HEK293 (cell line): ENCODE measurements around the gene MEP1A.
"Not testable (repeated sequence)": the region's sequence is repeated elsewhere in the genome, so short reads cannot be mapped to it uniquely, and the experiment has no call there.

Experiments
- CTCF ChIA-PET: fragments of 350-600 bp; formaldehyde crosslinking; extraction: SDS; loops from one replicate; lab custom pipeline; 2021; ENCODE audit warnings: antibody characterized with exemption; lab: Yijun Ruan, JAX
- POLR2A ChIA-PET: fragments of 300-600 bp; formaldehyde crosslinking; extraction: SDS; loops from one replicate; lab custom pipeline; 2020; ENCODE audit warnings: antibody characterized with exemption, inconsistent platforms; lab: Yijun Ruan, JAX
- H3K27ac ChIP-seq: fragments of 200-500 bp; sonication (Bioruptor generic); 2 replicates; pipeline ENCODE4 v1.5.1; 2014; ENCODE audit warnings: low read depth, low read length, control low read depth, inconsistent platforms; ENCODE audit errors: extremely low read depth
- H3K36me3 ChIP-seq, 2 experiments: fragments of 200-500 bp in 1 of 2; sonication (Bioruptor generic) in 1 of 2; 1 replicate in 1 of 2; 2 replicates in 1 of 2; pipeline ENCODE4 v1.5.1; 2014 to 2017; ENCODE audit warnings: inconsistent platforms in 2 of 2, low read length in 2 of 2; ENCODE audit not compliant: control insufficient read depth in 2 of 2, insufficient read depth in 1 of 2
- H3K4me1 ChIP-seq: fragments of 200-500 bp; sonication (Bioruptor generic); 2 replicates; pipeline ENCODE4 v1.5.1; 2014; ENCODE audit warnings: mild to moderate bottlenecking, low read length, inconsistent platforms; ENCODE audit not compliant: control insufficient read depth, insufficient read depth
- H3K4me3 ChIP-seq: 2 replicates; pipeline ENCODE4 v1.5.1; 2011; ENCODE audit warnings: low read depth, mild to moderate bottlenecking, control low read depth, low read length, moderate library complexity
- H3K9me3 ChIP-seq: fragments of 200-500 bp; sonication (Bioruptor generic); 2 replicates; pipeline ENCODE4 v1.5.1; 2014; ENCODE audit warnings: low read depth, low read length, inconsistent platforms; ENCODE audit not compliant: control insufficient read depth, insufficient read depth
- ATF2 ChIP-seq: fragments of 450-650 bp; formaldehyde crosslinking; IDR thresholded peaks from 2 replicates; pipeline ENCODE4 v1.5.1; 2016; ENCODE audit warnings: missing biosample characterization, missing genetic modification characterization, low read depth
- KLF17 ChIP-seq: fragments of 450-650 bp; formaldehyde crosslinking; IDR thresholded peaks from 2 replicates; pipeline ENCODE4 v1.5.1; 2016; ENCODE audit warnings: missing biosample characterization, missing genetic modification characterization
- MZF1 ChIP-seq: fragments of 450-650 bp; formaldehyde crosslinking; IDR thresholded peaks from 2 replicates; pipeline ENCODE4 v1.5.1; 2017; ENCODE audit warnings: missing biosample characterization, missing genetic modification characterization, borderline replicate concordance
- PRDM1 ChIP-seq: fragments of 450-650 bp; formaldehyde crosslinking; IDR thresholded peaks from 2 replicates; pipeline ENCODE4; 2016; ENCODE audit warnings: missing biosample characterization, missing genetic modification characterization
- RBAK ChIP-seq: fragments of 450-650 bp; formaldehyde crosslinking; IDR thresholded peaks from 2 replicates; pipeline ENCODE4 v1.5.1; 2016; ENCODE audit warnings: missing biosample characterization, missing genetic modification characterization
- SALL2 ChIP-seq: fragments of 450-650 bp; formaldehyde crosslinking; IDR thresholded peaks from 2 replicates; pipeline ENCODE4 v1.5.0; 2017; ENCODE audit warnings: missing biosample characterization, mild to moderate bottlenecking, missing genetic modification characterization, borderline replicate concordance
- TSHZ1 ChIP-seq: fragments of 450-650 bp; formaldehyde crosslinking; IDR thresholded peaks from 2 replicates; pipeline ENCODE4 v1.5.1; 2016; ENCODE audit warnings: missing biosample characterization, missing genetic modification characterization, borderline replicate concordance
- ZBTB1 ChIP-seq: fragments of 450-650 bp; formaldehyde crosslinking; IDR thresholded peaks from 2 replicates; pipeline ENCODE4 v1.5.1; 2016; ENCODE audit warnings: missing biosample characterization, missing genetic modification characterization
- ZFHX2 ChIP-seq: fragments of 450-650 bp; formaldehyde crosslinking; conservative IDR thresholded peaks from 2 replicates; pipeline ENCODE4 v1.5.1; 2016; ENCODE audit warnings: missing biosample characterization, missing genetic modification characterization
- ZNF148 ChIP-seq: fragments of 450-650 bp; formaldehyde crosslinking; IDR thresholded peaks from 2 replicates; pipeline ENCODE4 v1.5.0; 2017; ENCODE audit warnings: missing biosample characterization, missing genetic modification characterization, borderline replicate concordance
- ZNF366 ChIP-seq: fragments of 450-650 bp; formaldehyde crosslinking; conservative IDR thresholded peaks from 2 replicates; pipeline ENCODE4 v1.5.1; 2016; ENCODE audit warnings: missing biosample characterization, missing genetic modification characterization
- ZNF510 ChIP-seq: fragments of 450-650 bp; formaldehyde crosslinking; IDR thresholded peaks from 2 replicates; pipeline ENCODE4 v1.5.1; 2018; ENCODE audit warnings: mild to moderate bottlenecking, missing genetic modification characterization, missing biosample characterization; ENCODE audit not compliant: insufficient replicate concordance
- ZNF513 ChIP-seq: fragments of 450-650 bp; IDR thresholded peaks from 2 replicates; pipeline ENCODE4 v1.5.1; 2018; ENCODE audit warnings: missing biosample characterization, missing genetic modification characterization
- ZNF530 ChIP-seq: fragments of 450-650 bp; formaldehyde crosslinking; IDR thresholded peaks from 2 replicates; pipeline ENCODE4 v1.5.1; 2016; ENCODE audit warnings: low read depth, missing biosample characterization, missing genetic modification characterization
- ZNF747 ChIP-seq: fragments of 450-650 bp; formaldehyde crosslinking; IDR thresholded peaks from 2 replicates; pipeline ENCODE4 v1.5.1; 2016; ENCODE audit warnings: missing biosample characterization, missing genetic modification characterization
- ZSCAN23 ChIP-seq: fragments of 450-650 bp; formaldehyde crosslinking; IDR thresholded peaks from 2 replicates; pipeline ENCODE4 v1.5.1; 2016; ENCODE audit warnings: missing biosample characterization, missing genetic modification characterization
- TF ChIP-seq, protein P1 (sequence below): fragments of 450-650 bp; formaldehyde crosslinking; optimal IDR thresholded peaks from 2 replicates; pipeline ENCODE3; 2016; ENCODE audit warnings: missing biosample characterization, mild to moderate bottlenecking, missing genetic modification characterization

Gene MEP1A

DNA sequence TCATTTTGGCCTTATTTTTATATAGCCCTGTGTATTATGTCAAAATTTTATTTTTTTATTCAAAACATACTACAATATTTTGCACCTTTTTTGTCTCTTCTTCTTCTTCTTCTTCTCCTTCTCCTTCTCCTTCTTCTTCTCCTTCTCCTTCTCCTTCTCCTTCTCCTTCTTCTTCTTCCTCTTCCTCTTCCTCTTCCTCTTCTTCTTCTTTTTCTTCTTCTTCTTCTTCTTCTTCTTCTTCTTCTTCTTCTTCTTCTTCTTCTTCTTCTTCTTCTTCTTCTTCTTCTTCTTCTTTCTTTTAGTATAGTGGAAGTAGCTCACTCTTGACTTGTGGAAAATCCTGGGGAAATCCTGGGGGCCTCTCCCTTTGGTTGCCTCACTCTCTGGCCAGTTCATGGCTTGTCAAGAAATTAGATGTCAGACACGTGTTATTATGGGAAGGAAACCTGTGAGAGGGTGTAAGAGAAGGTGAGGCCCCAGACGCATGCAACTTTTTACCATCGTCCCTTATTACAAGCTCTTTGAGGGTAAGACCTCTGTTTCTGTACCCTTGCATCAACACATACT, 48.9 kb upstream of the MEP1A start:
- H3K27ac ChIP-seq, H3K4me1 ChIP-seq, H3K4me3 ChIP-seq, POLR2A ChIA-PET, H3K9me3 ChIP-seq, H3K36me3 ChIP-seq: not testable (repeated sequence)
- TF ChIP-seq ZNF366 (tag by site-specific recombination) (peak; percentile 51; the same call in 1 of the 2 replicates), ZNF513 (peak; percentile 86)
- CTCF ChIA-PET: interaction anchor here (0.6 to 0.7 kb wide), 2 partner anchors 11 to 36 kb away, joined by 3 read pairs; no protein-coding TSS in a partner anchor

DNA sequence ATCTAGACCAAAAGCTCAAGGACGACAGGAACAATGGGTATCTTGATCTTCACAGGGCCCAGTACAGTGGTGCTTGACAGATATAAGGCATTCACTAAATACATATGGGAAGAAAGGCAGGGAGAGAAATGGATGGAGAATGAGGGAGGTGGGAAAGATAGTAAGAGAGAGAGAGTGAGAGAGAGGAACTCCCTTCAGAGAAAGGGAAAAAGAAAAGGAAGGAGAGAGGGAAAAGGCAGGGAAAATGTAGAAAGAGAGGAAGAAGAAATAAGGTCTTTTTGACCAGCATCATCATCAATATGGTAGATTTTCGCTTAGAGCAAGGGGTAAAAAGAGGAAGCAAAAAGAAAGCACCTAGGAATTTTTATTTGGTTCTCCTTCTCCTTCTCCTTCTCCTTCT, 47.2 kb upstream of the MEP1A start:
- Histone ChIP-seq H3K36me3 (no peaks in the 10 kb centered on the region), H3K27ac (no peak overlapping the region), H3K9me3 (no peaks in the 10 kb centered on the region), H3K4me3 (no peak overlapping the region), H3K4me1 (no peaks in the 10 kb centered on the region)
- CTCF ChIA-PET: no interaction called here
- TF ChIP-seq ZNF747: no peak
- TF ChIP-seq ZNF513: no peak
- no peak for TF ChIP-seq ZSCAN23 (tag by site-specific recombination)
- TF ChIP-seq KLF17 (tag by site-specific recombination): no peak
- TF ChIP-seq PRDM1: peak; percentile 95
- no peak for TF ChIP-seq ZFHX2 (tag by site-specific recombination)
- POLR2A ChIA-PET: interaction anchor here (0.7 kb wide), 1 partner anchor 11 kb away, joined by 3 read pairs; the partner anchor contains the start of gene PLA2G7

DNA sequence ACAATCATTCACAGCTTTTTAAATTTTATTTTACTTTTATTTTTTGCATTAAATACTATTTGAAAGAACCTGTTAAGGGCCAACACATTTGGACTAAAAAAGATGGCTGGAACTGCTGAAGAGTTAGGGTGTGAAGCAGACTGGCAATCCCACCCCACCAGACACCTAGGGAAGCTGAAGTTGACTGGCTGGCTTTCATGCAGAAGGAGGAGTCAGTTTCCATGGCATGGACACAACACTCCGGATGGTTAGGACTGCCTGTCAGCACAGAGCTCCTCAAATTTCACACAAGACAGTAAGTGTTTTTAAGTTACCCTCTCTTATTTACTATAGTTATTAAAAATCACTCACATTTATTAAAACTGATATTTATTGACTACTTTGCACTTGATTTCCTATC, 46.5 kb upstream of the MEP1A start, which contains the start of gene ANKRD66:
Gene ANKRD66 (plus strand): TSS at position 238 of the 400 bp plus-strand sequence. CDS start 5,016 bp downstream, outside the sequence.
- Histone ChIP-seq H3K27ac (no peak within 1 kb of the TSS), H3K9me3 (no peaks in the 10 kb centered on the region), H3K4me1 (no peaks in the 10 kb centered on the region), H3K36me3 (no peaks in the 10 kb centered on the region), H3K4me3 (no peak within 1 kb of the TSS)
- POLR2A ChIA-PET: no interaction called here
- CTCF ChIA-PET: interaction anchor here (0.7 to 1.3 kb wide), 4 partner anchors 9 to 301 kb away, joined by 3 to 4 read pairs (median 4); no protein-coding TSS in a partner anchor
- TF ChIP-seq ZBTB1 (tag by site-specific recombination): no peak
- no peak for TF ChIP-seq ZNF148
- TF ChIP-seq MZF1 (tag by site-specific recombination): no peak
- TF ChIP-seq, protein P1, sequence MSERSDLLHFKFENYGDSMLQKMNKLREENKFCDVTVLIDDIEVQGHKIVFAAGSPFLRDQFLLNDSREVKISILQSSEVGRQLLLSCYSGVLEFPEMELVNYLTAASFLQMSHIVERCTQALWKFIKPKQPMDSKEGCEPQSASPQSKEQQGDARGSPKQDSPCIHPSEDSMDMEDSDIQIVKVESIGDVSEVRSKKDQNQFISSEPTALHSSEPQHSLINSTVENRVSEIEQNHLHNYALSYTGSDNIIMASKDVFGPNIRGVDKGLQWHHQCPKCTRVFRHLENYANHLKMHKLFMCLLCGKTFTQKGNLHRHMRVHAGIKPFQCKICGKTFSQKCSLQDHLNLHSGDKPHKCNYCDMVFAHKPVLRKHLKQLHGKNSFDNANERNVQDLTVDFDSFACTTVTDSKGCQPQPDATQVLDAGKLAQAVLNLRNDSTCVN (tag by site-specific recombination): no peak
- TF ChIP-seq ZNF510 (tag by site-specific recombination): no peak
- no peak for TF ChIP-seq RBAK (tag by site-specific recombination)
- TF ChIP-seq SALL2 (tag by site-specific recombination): no peak
- no peak for TF ChIP-seq TSHZ1 (tag by site-specific recombination)
- TF ChIP-seq ATF2: no peak
- no peak for TF ChIP-seq ZNF530 (tag by site-specific recombination)
